K562 (cell line): Measurements from ENCODE around the gene CRYBA4. TPM values are rescaled to one million over a fixed set of nuclear protein-coding genes. Genes with fewer than 3 reads are reported as not detected.
A peak's percentile ranks its signal among the peaks of the same experiment; 100 is the strongest.

Experiments used
- ATAC-seq: fragments of 200-7000 bp; cut with Tn5 transposase; 3 replicates; pipeline ENCODE4 v1.9.1; 2020; ENCODE audit warnings: moderate library complexity
- BruUV-seq: library from RNA; stranded (reverse); fragments of 400-500 nt; replicated peaks from 2 replicates; lab custom pipeline; 2021; lab: Mats Ljungman, UMichigan
- CTCF ChIA-PET: fragments of 300-600 bp; formaldehyde crosslinking; extraction: SDS; loops from one replicate; lab custom pipeline; 2021; ENCODE audit warnings: low intra/inter-chr PET ratio; lab: Yijun Ruan, JAX
- POLR2A ChIA-PET: fragments of 300-600, 350-650 bp; sonication (Branson Sonifier 250); formaldehyde crosslinking; extraction: SDS; loops from one replicate; lab custom pipeline; 2021; ENCODE audit warnings: antibody characterized with exemption, inconsistent platforms; lab: Yijun Ruan, JAX
- DNase-seq, 4 experiments: peaks; one replicate each; pipeline versions ENCODE4 v3.0.0 to v3.0.0-alpha.2; 2011 to 2018; ENCODE audit warnings: low spot score in 3 of 4, mixed read lengths in 3 of 4; ENCODE audit errors: extremely low read depth in 1 of 4
- FAIRE-seq: peaks from 2 replicates; lab custom pipeline; 2011; peaks lifted over from hg19 to GRCh38; lab: Jason Lieb, UNC
- H2AFZ ChIP-seq: 2 replicates; pipeline ENCODE4 v1.6.0; 2011; ENCODE audit warnings: low read depth, low read length, control low read depth, inconsistent platforms
- H3K27ac ChIP-seq: fragments of 200-600 bp; 3 replicates; pipeline ENCODE4 v1.8.0; 2011; ENCODE audit warnings: low read depth, mild to moderate bottlenecking, control low read depth, inconsistent platforms, low read length, moderate library complexity, mixed read lengths; ENCODE audit errors: extremely low read depth
- H3K27me3 ChIP-seq, 2 experiments: fragments of 300-600 bp in 1 of 2; 2 replicates in 1 of 2; 3 replicates in 1 of 2; pipeline versions ENCODE4 v1.6.0 to v1.8.0; 2011; ENCODE audit warnings: inconsistent platforms in 2 of 2, low read length in 2 of 2, mild to moderate bottlenecking in 1 of 2, mixed read lengths in 1 of 2, moderate library complexity in 1 of 2; ENCODE audit not compliant: control insufficient read depth in 2 of 2, insufficient read depth in 2 of 2
- H3K36me3 ChIP-seq: fragments of 300-600 bp; 3 replicates; pipeline ENCODE4 v1.8.0; 2011; ENCODE audit warnings: mild to moderate bottlenecking, low read length, inconsistent platforms; ENCODE audit not compliant: control insufficient read depth, insufficient read depth
- H3K4me1 ChIP-seq, 2 experiments: fragments of 200-600 bp in 1 of 2; replicated peaks in 1 of 2; 2 replicates in 1 of 2; 3 replicates in 1 of 2; pipeline versions ENCODE4 v1.5.1 to v1.8.0; 2011; ENCODE audit warnings: inconsistent platforms in 2 of 2, low read length in 2 of 2, mild to moderate bottlenecking in 1 of 2, mixed read lengths in 1 of 2, moderate library complexity in 1 of 2; ENCODE audit not compliant: control insufficient read depth in 2 of 2, insufficient read depth in 2 of 2
- H3K4me2 ChIP-seq: 2 replicates; pipeline ENCODE4 v1.6.1; 2011; ENCODE audit warnings: low read length, control low read depth, inconsistent platforms, mixed read lengths; ENCODE audit not compliant: insufficient read depth
- H3K4me3 ChIP-seq: fragments of 200-600 bp; sonication (generic), shearing (Covaris generic); 2 replicates; pipeline ENCODE4 v1.5.1; 2016; ENCODE audit warnings: control low read depth, inconsistent platforms
- H3K79me2 ChIP-seq: fragments of 200-600 bp; 3 replicates; pipeline ENCODE4 v1.8.0; 2011; ENCODE audit warnings: low read length, inconsistent platforms; ENCODE audit not compliant: control insufficient read depth, insufficient read depth
- H3K9ac ChIP-seq, 2 experiments: 2 replicates each; pipeline versions ENCODE4 v1.6.0 to v1.6.1; 2011; ENCODE audit warnings: low read depth in 2 of 2, low read length in 2 of 2, control low read depth in 1 of 2, inconsistent platforms in 1 of 2, mild to moderate bottlenecking in 1 of 2, mixed read lengths in 1 of 2; ENCODE audit not compliant: insufficient read depth in 1 of 2
- H3K9me1 ChIP-seq: one replicate; pipeline ENCODE4 v1.6.0; 2011; ENCODE audit warnings: inconsistent platforms, mild to moderate bottlenecking, low read length, moderate library complexity; ENCODE audit not compliant: control insufficient read depth, insufficient read depth
- H3K9me3 ChIP-seq: replicated peaks from 2 replicates; pipeline ENCODE4 v1.5.1; 2011; ENCODE audit warnings: low read depth, low read length, inconsistent platforms; ENCODE audit not compliant: control insufficient read depth, insufficient read depth
- H4K20me1 ChIP-seq: replicated peaks from 2 replicates; pipeline ENCODE4 v1.6.1; 2011; ENCODE audit warnings: low read length, inconsistent platforms, mixed read lengths; ENCODE audit not compliant: control insufficient read depth, insufficient read depth
- CSDE1 ChIP-seq, 2 experiments: fragments of 450-650 bp; IDR thresholded peaks; 2 replicates each; pipeline ENCODE4 v1.6.1; 2016; ENCODE audit warnings: mild to moderate bottlenecking in 1 of 2
- ZFP36 ChIP-seq: fragments of 150-350 bp; IDR thresholded peaks from 2 replicates; pipeline ENCODE4 v1.6.1; 2018; ENCODE audit warnings: low read length, low read depth; ENCODE audit not compliant: partially characterized antibody
- ZNF121 ChIP-seq: sonication (generic); formaldehyde crosslinking; conservative IDR thresholded peaks from 2 replicates; pipeline ENCODE4 v1.8.0; 2022; ENCODE audit warnings: missing genetic modification reagents
- ZNF696 ChIP-seq: fragments of 250-450 bp; sonication (Bioruptor Pico); conservative IDR thresholded peaks from 2 replicates; pipeline ENCODE4 v1.4.0; 2020; ENCODE audit warnings: mild to moderate bottlenecking, moderate library complexity
- WGBS: fragments of 100-300 bp; shearing (Covaris generic); methylation state at CpG from one replicate; pipeline ENCODE4 v1.1.6; 2016; ENCODE audit warnings: low coverage, mixed read lengths; ENCODE audit not compliant: insufficient coverage; ENCODE audit errors: missing lambda C conversion rate; 5-methylcytosine and 5-hydroxymethylcytosine counted together
- in situ Hi-C: fragments of 300-500 bp; cut with MboI; formaldehyde crosslinking; loops from 4 replicates; pipeline ENCODE4 v1.15.0; 2018; ENCODE audit warnings: inconsistent platforms, mixed read lengths
- intact Hi-C: fragments of 100-400 bp; cut with micrococcal nuclease; formaldehyde crosslinking; loops from 2 replicates; pipeline ENCODE4 v1.14.2; 2022
- polyA plus RNA-seq, 8 experiments: library from polyadenylated mRNA; depleted of rRNA in 4 of 8; stranded (reverse) in 5 of 8; unstranded in 3 of 8; fragments of >200 nt; fragmentation: Nextera tagmentation in 2 of 8; fragmentation: Illumina TruSeq in 1 of 8; extraction: Ambion mirVana in 2 of 8; extraction: Trizol in 1 of 8; gene quantifications; 2 replicates each; pipeline versions ENCODE4 v1.2.1 to v1.2.3, GENCODE V29; 2011 to 2014; ENCODE audit warnings: inconsistent platforms in 1 of 8, missing spikeins in 1 of 8
- total RNA-seq, 7 experiments: library from RNA; depleted of rRNA in 6 of 7; stranded (reverse); fragments of >200 nt in 6 of 7; fragmentation: Illumina TruSeq in 2 of 7; extraction: Trizol in 2 of 7; gene quantifications; 2 replicates each; pipeline versions ENCODE4 v1.2.1 to v1.2.3, GENCODE V29; 2011 to 2021; ENCODE audit warnings: low replicate concordance in 1 of 7
- TF ChIP-seq, protein P1 (sequence below): fragments of 450-650 bp; IDR thresholded peaks from one replicate; pipeline ENCODE4 v1.6.1; 2018; ENCODE audit warnings: mild to moderate bottlenecking, moderate library complexity; ENCODE audit not compliant: partially characterized antibody
- TF ChIP-seq, protein P2 (sequence below): fragments of 450-650 bp; IDR thresholded peaks from 2 replicates; pipeline ENCODE4 v1.6.1; 2016; ENCODE audit warnings: low read depth
- TF ChIP-seq, protein P3 (sequence below), 3 experiments: IDR thresholded peaks in 2 of 3; conservative IDR thresholded peaks in 1 of 3; 2 replicates each; pipeline ENCODE4 v1.5.1; 2011 to 2012; ENCODE audit warnings: low read length in 3 of 3, mild to moderate bottlenecking in 3 of 3, control low read depth in 2 of 3, improper control_type of control experiment in 1 of 3, inconsistent platforms in 1 of 3, low read depth in 1 of 3, mixed read lengths in 1 of 3, moderate library complexity in 1 of 3; ENCODE audit not compliant: insufficient read depth in 2 of 3

The CRYBA4 gene
- total and polyA plus RNA-seq, 9 of the 15 experiments (the other 6 are each of a cell fraction or from before 2014, with no cell fraction given), result 0.59 to 3.3 (median 1.6) TPM

DNA sequence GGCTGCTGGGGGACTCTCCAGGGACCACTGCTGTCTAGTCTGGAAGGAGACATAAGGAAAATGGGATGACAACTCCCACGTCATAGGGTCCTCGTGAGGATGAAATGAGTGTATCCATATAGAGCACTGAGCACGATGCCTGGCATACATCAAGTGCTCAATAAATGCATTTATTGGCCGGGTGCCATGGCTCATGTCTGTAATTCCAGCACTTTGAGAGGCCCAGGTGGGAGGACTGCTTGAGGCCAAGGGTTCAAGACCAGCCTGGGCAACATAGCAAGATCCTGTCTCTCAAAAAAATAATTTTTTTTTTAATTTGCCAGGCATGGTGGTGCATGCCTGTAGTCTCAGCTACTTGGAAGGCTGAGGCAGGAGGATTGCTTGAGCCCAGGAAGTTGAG is 19.6 kb upstream of the CRYBA4 start (continued):
- TF ChIP-seq, protein P1, sequence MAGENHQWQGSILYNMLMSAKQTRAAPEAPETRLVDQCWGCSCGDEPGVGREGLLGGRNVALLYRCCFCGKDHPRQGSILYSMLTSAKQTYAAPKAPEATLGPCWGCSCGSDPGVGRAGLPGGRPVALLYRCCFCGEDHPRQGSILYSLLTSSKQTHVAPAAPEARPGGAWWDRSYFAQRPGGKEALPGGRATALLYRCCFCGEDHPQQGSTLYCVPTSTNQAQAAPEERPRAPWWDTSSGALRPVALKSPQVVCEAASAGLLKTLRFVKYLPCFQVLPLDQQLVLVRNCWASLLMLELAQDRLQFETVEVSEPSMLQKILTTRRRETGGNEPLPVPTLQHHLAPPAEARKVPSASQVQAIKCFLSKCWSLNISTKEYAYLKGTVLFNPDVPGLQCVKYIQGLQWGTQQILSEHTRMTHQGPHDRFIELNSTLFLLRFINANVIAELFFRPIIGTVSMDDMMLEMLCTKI, result no peak
- TF ChIP-seq ZNF121 (CRISPR knock-in tag), result peak; percentile 83

DNA sequence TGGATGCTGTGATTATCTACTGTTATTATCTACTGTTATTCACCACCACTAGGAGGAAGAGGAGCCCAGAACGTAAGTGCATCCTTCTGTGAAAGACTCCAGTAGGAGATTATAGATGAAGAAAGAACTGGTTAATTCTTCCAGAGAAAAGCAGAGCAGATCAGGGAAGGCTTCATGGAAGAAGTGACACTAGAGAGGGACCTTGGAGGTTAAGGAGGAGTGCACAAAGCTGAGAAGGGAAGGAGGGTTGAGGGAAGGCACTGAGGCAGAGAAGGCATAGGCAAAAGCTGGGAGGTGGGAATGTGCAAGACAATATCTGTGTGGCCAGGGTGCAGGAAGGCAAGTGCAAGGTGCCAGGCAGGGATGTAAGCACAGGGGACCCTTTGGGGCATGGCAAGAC is 17.4 kb upstream of the CRYBA4 start:
- Histone ChIP-seq H4K20me1 (no peaks in the 10 kb centered on the region), H3K4me2 (no peak overlapping the region), H3K9ac (no peak overlapping the region), H3K9me3 (no peaks in the 10 kb centered on the region), H3K36me3 (no peaks in the 10 kb centered on the region), H2AFZ (no peak overlapping the region), H3K9me1 (no peaks in the 10 kb centered on the region), H3K4me1 (peaks cover 3 to 11% of the 10 kb centered on the region in 2 experiments; a peak in 3 of 5 replicates), H3K79me2 (no peaks in the 10 kb centered on the region), H3K4me3 (no peak overlapping the region), H3K27ac (no peak overlapping the region)
- FAIRE-seq, result no peak
- ATAC-seq, result no peak
- CTCF ChIA-PET, result no interaction called here
- in situ Hi-C loops, result no loop called here
- BruUV-seq, result no TSS peak
- POLR2A ChIA-PET, result no interaction called here
- TF ChIP-seq, protein P2, sequence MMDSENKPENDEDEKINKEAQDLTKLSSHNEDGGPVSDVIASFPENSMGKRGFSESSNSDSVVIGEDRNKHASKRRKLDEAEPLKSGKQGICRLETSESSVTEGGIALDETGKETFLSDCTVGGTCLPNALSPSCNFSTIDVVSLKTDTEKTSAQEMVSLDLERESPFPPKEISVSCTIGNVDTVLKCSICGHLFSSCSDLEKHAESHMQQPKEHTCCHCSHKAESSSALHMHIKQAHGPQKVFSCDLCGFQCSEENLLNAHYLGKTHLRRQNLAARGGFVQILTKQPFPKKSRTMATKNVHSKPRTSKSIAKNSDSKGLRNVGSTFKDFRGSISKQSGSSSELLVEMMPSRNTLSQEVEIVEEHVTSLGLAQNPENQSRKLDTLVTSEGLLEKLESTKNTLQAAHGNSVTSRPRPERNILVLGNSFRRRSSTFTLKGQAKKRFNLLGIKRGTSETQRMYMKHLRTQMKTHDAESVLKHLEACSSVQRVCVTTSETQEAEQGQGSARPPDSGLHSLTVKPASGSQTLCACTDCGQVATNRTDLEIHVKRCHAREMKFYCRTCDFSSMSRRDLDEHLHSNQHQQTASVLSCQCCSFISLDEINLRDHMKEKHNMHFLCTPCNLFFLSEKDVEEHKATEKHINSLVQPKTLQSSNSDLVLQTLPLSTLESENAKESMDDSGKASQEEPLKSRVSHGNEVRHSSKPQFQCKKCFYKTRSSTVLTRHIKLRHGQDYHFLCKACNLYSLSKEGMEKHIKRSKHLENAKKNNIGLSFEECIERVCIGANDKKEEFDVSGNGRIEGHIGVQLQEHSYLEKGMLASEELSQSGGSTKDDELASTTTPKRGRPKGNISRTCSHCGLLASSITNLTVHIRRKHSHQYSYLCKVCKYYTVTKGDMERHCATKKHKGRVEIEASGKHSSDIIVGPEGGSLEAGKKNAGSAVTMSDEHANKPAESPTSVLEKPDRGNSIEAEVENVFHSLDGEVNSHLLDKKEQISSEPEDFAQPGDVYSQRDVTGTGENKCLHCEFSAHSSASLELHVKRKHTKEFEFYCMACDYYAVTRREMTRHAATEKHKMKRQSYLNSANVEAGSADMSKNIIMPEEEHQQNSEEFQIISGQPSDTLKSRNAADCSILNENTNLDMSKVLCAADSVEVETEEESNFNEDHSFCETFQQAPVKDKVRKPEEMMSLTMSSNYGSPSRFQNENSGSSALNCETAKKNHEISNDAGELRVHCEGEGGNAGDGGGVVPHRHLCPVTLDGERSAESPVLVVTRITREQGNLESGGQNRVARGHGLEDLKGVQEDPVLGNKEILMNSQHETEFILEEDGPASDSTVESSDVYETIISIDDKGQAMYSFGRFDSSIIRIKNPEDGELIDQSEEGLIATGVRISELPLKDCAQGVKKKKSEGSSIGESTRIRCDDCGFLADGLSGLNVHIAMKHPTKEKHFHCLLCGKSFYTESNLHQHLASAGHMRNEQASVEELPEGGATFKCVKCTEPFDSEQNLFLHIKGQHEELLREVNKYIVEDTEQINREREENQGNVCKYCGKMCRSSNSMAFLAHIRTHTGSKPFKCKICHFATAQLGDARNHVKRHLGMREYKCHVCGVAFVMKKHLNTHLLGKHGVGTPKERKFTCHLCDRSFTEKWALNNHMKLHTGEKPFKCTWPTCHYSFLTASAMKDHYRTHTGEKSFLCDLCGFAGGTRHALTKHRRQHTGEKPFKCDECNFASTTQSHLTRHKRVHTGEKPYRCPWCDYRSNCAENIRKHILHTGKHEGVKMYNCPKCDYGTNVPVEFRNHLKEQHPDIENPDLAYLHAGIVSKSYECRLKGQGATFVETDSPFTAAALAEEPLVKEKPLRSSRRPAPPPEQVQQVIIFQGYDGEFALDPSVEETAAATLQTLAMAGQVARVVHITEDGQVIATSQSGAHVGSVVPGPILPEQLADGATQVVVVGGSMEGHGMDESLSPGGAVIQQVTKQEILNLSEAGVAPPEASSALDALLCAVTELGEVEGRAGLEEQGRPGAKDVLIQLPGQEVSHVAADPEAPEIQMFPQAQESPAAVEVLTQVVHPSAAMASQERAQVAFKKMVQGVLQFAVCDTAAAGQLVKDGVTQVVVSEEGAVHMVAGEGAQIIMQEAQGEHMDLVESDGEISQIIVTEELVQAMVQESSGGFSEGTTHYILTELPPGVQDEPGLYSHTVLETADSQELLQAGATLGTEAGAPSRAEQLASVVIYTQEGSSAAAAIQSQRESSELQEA, result no peak
- TF ChIP-seq ZNF696 (CRISPR knock-in tag) (no peak), CSDE1 (IDR thresholded peaks at IDR 0.05) (no peak), ZFP36 (peak; percentile 90)
- TF ChIP-seq, protein P3, sequence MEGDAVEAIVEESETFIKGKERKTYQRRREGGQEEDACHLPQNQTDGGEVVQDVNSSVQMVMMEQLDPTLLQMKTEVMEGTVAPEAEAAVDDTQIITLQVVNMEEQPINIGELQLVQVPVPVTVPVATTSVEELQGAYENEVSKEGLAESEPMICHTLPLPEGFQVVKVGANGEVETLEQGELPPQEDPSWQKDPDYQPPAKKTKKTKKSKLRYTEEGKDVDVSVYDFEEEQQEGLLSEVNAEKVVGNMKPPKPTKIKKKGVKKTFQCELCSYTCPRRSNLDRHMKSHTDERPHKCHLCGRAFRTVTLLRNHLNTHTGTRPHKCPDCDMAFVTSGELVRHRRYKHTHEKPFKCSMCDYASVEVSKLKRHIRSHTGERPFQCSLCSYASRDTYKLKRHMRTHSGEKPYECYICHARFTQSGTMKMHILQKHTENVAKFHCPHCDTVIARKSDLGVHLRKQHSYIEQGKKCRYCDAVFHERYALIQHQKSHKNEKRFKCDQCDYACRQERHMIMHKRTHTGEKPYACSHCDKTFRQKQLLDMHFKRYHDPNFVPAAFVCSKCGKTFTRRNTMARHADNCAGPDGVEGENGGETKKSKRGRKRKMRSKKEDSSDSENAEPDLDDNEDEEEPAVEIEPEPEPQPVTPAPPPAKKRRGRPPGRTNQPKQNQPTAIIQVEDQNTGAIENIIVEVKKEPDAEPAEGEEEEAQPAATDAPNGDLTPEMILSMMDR (IDR thresholded peaks at IDR 0.05 in 2 of 3, conservative IDR thresholded peaks at IDR 0.05 in 1 of 3; ENCODE audit: insufficient read depth in 2 of 3, low read depth in 1 of 3, low read length in 3 of 3), result 0 out of 6 replicates have a peak, but pooled peaks of 1 of the 3 experiments have one; percentile 6
- TF ChIP-seq, all 486 proteins: peak for 2
- H3K27me3 ChIP-seq, result no peaks in the 10 kb centered on the region
- WGBS, result 38% methylated on average over 1 of the region's 1 CpG
- no peak for DNase-seq
- intact Hi-C loops, result no loop called here
